ENCODE results near the gene ZFPL1. TPM values are rescaled to one million over a fixed set of nuclear protein-coding genes. Genes with fewer than 3 reads are reported as not detected.

The ZFPL1 gene
- total RNA-seq, 1 donor from 2014 or later, result 46.2 TPM

GRCh38 chr11:65040847-65041622 lies 43.0 kb upstream of the ZFPL1 start, which contains the start of gene SAC3D1:
Gene SAC3D1, plus strand, starts transcription at chr11:65041210. Its CDS starts 83 bp downstream, at chr11:65041293.
- H3K4me1 Mint-ChIP-seq, result peaks cover 14% of the 10 kb centered on the region
- no peaks in the 10 kb centered on the region for H3K27me3 Mint-ChIP-seq (ENCODE audit: low read depth)
- H3K4me3 Mint-ChIP-seq, result peak within 1 kb of the TSS; percentile 88
- peak; percentile 82 to 84 for DNase-seq (ENCODE audit: low spot score in 2 of 2, unreplicated experiment in 2 of 2)
- no peaks in the 10 kb centered on the region for H3K9me3 Mint-ChIP-seq
- H3K27ac Mint-ChIP-seq, result peak within 1 kb of the TSS; percentile 95
- TF ChIP-seq CTCF (IDR thresholded peaks at IDR 0.05; ENCODE audit: unreplicated experiment), result no peak
- peaks cover 3% of the 10 kb centered on the region for H3K36me3 Mint-ChIP-seq

GRCh38 chr11:65042891-65043290 lies 41.1 kb upstream of the ZFPL1 start:
- Mint-ChIP-seq H3K27ac (no peak overlapping the region), H3K36me3 (peaks cover 3% of the 10 kb centered on the region), H3K27me3 (ENCODE audit: low read depth) (no peaks in the 10 kb centered on the region), H3K4me3 (peak overlapping the region; percentile 88), H3K9me3 (no peaks in the 10 kb centered on the region), H3K4me1 (peaks cover 14% of the 10 kb centered on the region)
- TF ChIP-seq CTCF (IDR thresholded peaks at IDR 0.05; ENCODE audit: unreplicated experiment), result no peak
- no peak for DNase-seq (ENCODE audit: low spot score in 2 of 2, unreplicated experiment in 2 of 2)

- no peak overlapping the region for H3K27ac Mint-ChIP-seq
- no peak for DNase-seq (ENCODE audit: low spot score in 2 of 2, unreplicated experiment in 2 of 2)
- H3K4me1 Mint-ChIP-seq, result peaks cover 14% of the 10 kb centered on the region
- no peaks in the 10 kb centered on the region for H3K27me3 Mint-ChIP-seq (ENCODE audit: low read depth)
- peaks cover 3% of the 10 kb centered on the region for H3K36me3 Mint-ChIP-seq
- no peaks in the 10 kb centered on the region for H3K9me3 Mint-ChIP-seq
- no peak overlapping the region for H3K4me3 Mint-ChIP-seq
- no peak for TF ChIP-seq CTCF (IDR thresholded peaks at IDR 0.05; ENCODE audit: unreplicated experiment)
Measured at GRCh38 chr11:65043881-65044501, 40.0 kb upstream of the ZFPL1 start.

- no peaks in the 10 kb centered on the region for H3K9me3 Mint-ChIP-seq
- no peak for TF ChIP-seq CTCF (IDR thresholded peaks at IDR 0.05; ENCODE audit: unreplicated experiment)
- no peak for DNase-seq (ENCODE audit: low spot score in 2 of 2, unreplicated experiment in 2 of 2)
- H3K4me3 Mint-ChIP-seq, result no peak overlapping the region
- H3K27me3 Mint-ChIP-seq (ENCODE audit: low read depth), result no peaks in the 10 kb centered on the region
- H3K4me1 Mint-ChIP-seq, result peaks cover 14% of the 10 kb centered on the region
- H3K36me3 Mint-ChIP-seq, result peaks cover 3% of the 10 kb centered on the region
- H3K27ac Mint-ChIP-seq, result no peak overlapping the region
Measured at GRCh38 chr11:65045061-65045460, 39.0 kb upstream of the ZFPL1 start.

GRCh38 chr11:65045728-65046127 lies 38.3 kb upstream of the ZFPL1 start:
- TF ChIP-seq CTCF (IDR thresholded peaks at IDR 0.05; ENCODE audit: unreplicated experiment), result no peak
- H3K36me3 Mint-ChIP-seq, result peaks cover 3% of the 10 kb centered on the region
- DNase-seq (ENCODE audit: low spot score in 2 of 2, unreplicated experiment in 2 of 2), result no peak
- H3K4me1 Mint-ChIP-seq, result peaks cover 11% of the 10 kb centered on the region
- H3K27me3 Mint-ChIP-seq (ENCODE audit: low read depth), result no peaks in the 10 kb centered on the region
- no peak overlapping the region for H3K27ac Mint-ChIP-seq
- H3K4me3 Mint-ChIP-seq, result no peak overlapping the region
- no peaks in the 10 kb centered on the region for H3K9me3 Mint-ChIP-seq
